Right atrium auricular region (tissue), 2 donors: ENCODE data around the gene PIK3C2G. TPM values are rescaled to one million over a fixed set of nuclear protein-coding genes. Genes with fewer than 3 reads are reported as not detected.

ENCODE experiments used
- DNase-seq: peaks from one replicate; pipeline ENCODE4 v3.0.0-alpha.2; 2019; ENCODE audit warnings: low spot score
- H3K27ac ChIP-seq, 2 donors: fragments of 200-600 bp; sonication (generic); 1 replicate in 1 of 2; 2 replicates in 1 of 2; pipeline ENCODE4 v1.5.1; 2016 to 2019
- H3K27me3 ChIP-seq, 2 donors: fragments of 200-600 bp; sonication (generic); one replicate each; pipeline versions ENCODE4 v1.5.1 to v1.6.0; 2017 to 2019
- H3K36me3 ChIP-seq: fragments of 200-600 bp; sonication (generic); one replicate; pipeline ENCODE4 v1.5.1; 2016
- H3K4me1 ChIP-seq, 2 donors: fragments of 200-600 bp; sonication (generic); one replicate each; pipeline versions ENCODE4 v1.5.1 to v1.6.0; 2017 to 2019
- H3K4me3 ChIP-seq, 2 donors: fragments of 200-600 bp; sonication (generic); 1 replicate in 1 of 2; 2 replicates in 1 of 2; pipeline ENCODE4 v1.5.1; 2017 to 2019; ENCODE audit warnings: mild to moderate bottlenecking in 1 of 2, moderate library complexity in 1 of 2
- H3K9me3 ChIP-seq, 2 donors: fragments of 200-600 bp; sonication (generic); one replicate each; pipeline ENCODE4 v1.5.1; 2019
- CTCF ChIP-seq, 2 donors: fragments of 200-600 bp; sonication (generic); IDR thresholded peaks; one replicate each; pipeline ENCODE4 v1.5.1; 2019; ENCODE audit warnings: antibody characterized with exemption in 2 of 2
- total RNA-seq, 2 donors: library from RNA; depleted of rRNA; stranded (reverse); fragments of >200 nt; gene quantifications; one replicate each; pipeline ENCODE4 v1.1.0, GENCODE V29; 2016

PIK3C2G gene
- total RNA-seq, 2 donors from 2014 or later = not detected

- Histone ChIP-seq H3K27ac (no peak overlapping the region), H3K36me3 (no peaks in the 10 kb centered on the region), H3K4me3 (no peak overlapping the region)
Measured at GRCh38 chr12:18257251-18257650, 4.1 kb upstream of the PIK3C2G start.

GRCh38 chr12:18258929-18259328, 2.4 kb upstream of the PIK3C2G start:
- H3K36me3 ChIP-seq = no peaks in the 10 kb centered on the region
- no peaks in the 10 kb centered on the region for H3K27me3 ChIP-seq
- H3K4me3 ChIP-seq = no peak overlapping the region
- H3K4me1 ChIP-seq = no peaks in the 10 kb centered on the region
- no peak for TF ChIP-seq CTCF (IDR thresholded peaks at IDR 0.05)
- DNase-seq = no peak
- no peak overlapping the region for H3K27ac ChIP-seq
- no peaks in the 10 kb centered on the region for H3K9me3 ChIP-seq

More at GRCh38 chr12:18257251-18257650, 4.1 kb upstream of the PIK3C2G start:
- no peak for TF ChIP-seq CTCF (IDR thresholded peaks at IDR 0.05)
- DNase-seq = no peak
- H3K9me3 ChIP-seq = no peaks in the 10 kb centered on the region
- no peaks in the 10 kb centered on the region for H3K4me1 ChIP-seq
- no peaks in the 10 kb centered on the region for H3K27me3 ChIP-seq

GRCh38 chr12:18259906-18260682, 1.2 kb upstream of the PIK3C2G start:
- H3K27me3 ChIP-seq = no peaks in the 10 kb centered on the region

GRCh38 chr12:18261906-18262305, 588 bp downstream of the PIK3C2G start:
- DNase-seq = no peak
- Histone ChIP-seq H3K4me1 (no peaks in the 10 kb centered on the region), H3K27me3 (no peaks in the 10 kb centered on the region), H3K4me3 (no peak overlapping the region), H3K36me3 (no peaks in the 10 kb centered on the region), H3K9me3 (no peaks in the 10 kb centered on the region), H3K27ac (no peak overlapping the region)
- no peak for TF ChIP-seq CTCF (IDR thresholded peaks at IDR 0.05)

More at GRCh38 chr12:18259906-18260682, 1.2 kb upstream of the PIK3C2G start:
- no peak for DNase-seq
- H3K9me3 ChIP-seq = no peaks in the 10 kb centered on the region
- no peak overlapping the region for H3K27ac ChIP-seq
- H3K4me1 ChIP-seq = no peaks in the 10 kb centered on the region
- TF ChIP-seq CTCF (IDR thresholded peaks at IDR 0.05) = no peak
- H3K4me3 ChIP-seq = no peak overlapping the region
- no peaks in the 10 kb centered on the region for H3K36me3 ChIP-seq

GRCh38 chr12:18262514-18262913, 1.2 kb downstream of the PIK3C2G start:
- no peaks in the 10 kb centered on the region for H3K36me3 ChIP-seq
- TF ChIP-seq CTCF (IDR thresholded peaks at IDR 0.05) = no peak
- no peak overlapping the region for H3K27ac ChIP-seq
- H3K27me3 ChIP-seq = no peaks in the 10 kb centered on the region
- no peak overlapping the region for H3K4me3 ChIP-seq
- DNase-seq = no peak
- no peaks in the 10 kb centered on the region for H3K4me1 ChIP-seq
- no peaks in the 10 kb centered on the region for H3K9me3 ChIP-seq
